CD14-positive monocyte (primary cell): ENCODE data around the gene SHROOM4. TPM values are rescaled to one million over a fixed set of nuclear protein-coding genes. Genes with fewer than 3 reads are reported as not detected.

Source experiments
- DNase-seq, 3 donors: peaks; one replicate each; pipeline ENCODE4 v3.0.0-alpha.2; 2011 to 2022
- H2AFZ ChIP-seq: 2 replicates; pipeline ENCODE4 v1.6.0; 2012; ENCODE audit warnings: mild to moderate bottlenecking, low read depth, low read length, inconsistent platforms; ENCODE audit not compliant: insufficient read depth, poor library complexity, severe bottlenecking
- H3K27ac ChIP-seq, 2 donors: 1 replicate in 1 of 2; 2 replicates in 1 of 2; pipeline ENCODE4 v1.5.1; 2012 to 2013; ENCODE audit warnings: low read length in 2 of 2, control low read depth in 1 of 2, inconsistent platforms in 1 of 2, low read depth in 1 of 2, mild to moderate bottlenecking in 1 of 2
- H3K27me3 ChIP-seq, 2 donors: one replicate each; pipeline versions ENCODE4 v1.6.0 to v1.6.1; 2011 to 2013; ENCODE audit warnings: low read length in 2 of 2; ENCODE audit not compliant: control insufficient read depth in 2 of 2, insufficient read depth in 2 of 2
- H3K36me3 ChIP-seq, 2 donors: replicated peaks in 1 of 2; 1 replicate in 1 of 2; 2 replicates in 1 of 2; pipeline versions ENCODE4 v1.5.1 to v1.6.1; 2012 to 2013; ENCODE audit warnings: low read length in 2 of 2, control low read depth in 1 of 2, inconsistent platforms in 1 of 2, mild to moderate bottlenecking in 1 of 2; ENCODE audit not compliant: insufficient read depth in 2 of 2, control insufficient read depth in 1 of 2
- H3K4me1 ChIP-seq, 2 donors: 1 replicate in 1 of 2; 2 replicates in 1 of 2; pipeline versions ENCODE4 v1.5.1 to v1.6.1; 2012 to 2013; ENCODE audit warnings: low read length in 2 of 2, control low read depth in 1 of 2, inconsistent platforms in 1 of 2, mild to moderate bottlenecking in 1 of 2, moderate library complexity in 1 of 2; ENCODE audit not compliant: insufficient read depth in 2 of 2, control insufficient read depth in 1 of 2
- H3K4me2 ChIP-seq: replicated peaks from 2 replicates; pipeline ENCODE3; 2012; ENCODE audit warnings: low read length, moderate library complexity, mild to moderate bottlenecking; ENCODE audit not compliant: poor library complexity, severe bottlenecking; ENCODE audit errors: extremely low read depth
- H3K4me3 ChIP-seq, 3 experiments: fragments of 200-600 bp in 1 of 3; sonication (generic) in 1 of 3; replicated peaks in 1 of 3; 1 replicate in 2 of 3; 2 replicates in 1 of 3; pipeline ENCODE4 v1.5.1; 2011 to 2013; ENCODE audit warnings: low read length in 3 of 3, mild to moderate bottlenecking in 3 of 3, control low read depth in 2 of 3, low read depth in 2 of 3, inconsistent platforms in 1 of 3, moderate library complexity in 1 of 3
- H3K79me2 ChIP-seq: 2 replicates; pipeline ENCODE4 v1.6.0; 2012; ENCODE audit warnings: mild to moderate bottlenecking, control low read depth, inconsistent platforms, low read length, moderate library complexity; ENCODE audit not compliant: insufficient read depth
- H3K9ac ChIP-seq: 2 replicates; pipeline ENCODE4 v1.6.0; 2017; ENCODE audit warnings: low read length, mild to moderate bottlenecking; ENCODE audit not compliant: insufficient read depth, poor library complexity, severe bottlenecking
- H3K9me3 ChIP-seq, 2 donors: replicated peaks in 1 of 2; 1 replicate in 1 of 2; 2 replicates in 1 of 2; pipeline versions ENCODE4 v1.5.1 to v1.6.1; 2012 to 2013; ENCODE audit warnings: low read length in 2 of 2, control low read depth in 1 of 2; ENCODE audit not compliant: control insufficient read depth in 1 of 2, insufficient read depth in 1 of 2
- H4K20me1 ChIP-seq: 2 replicates; pipeline ENCODE4 v1.6.0; 2012; ENCODE audit warnings: mild to moderate bottlenecking, low read length, control low read depth, moderate library complexity; ENCODE audit not compliant: insufficient read depth
- H3K27ac Mint-ChIP-seq, 7 donors: one replicate each; pipeline ENCODE4 v1.8.0; 2020; ENCODE audit warnings: mild to moderate bottlenecking in 7 of 7, mixed read lengths in 7 of 7, moderate library complexity in 6 of 7, inconsistent platforms in 2 of 7
- H3K27me3 Mint-ChIP-seq, 3 donors: one replicate each; pipeline ENCODE4 v1.8.0; 2021 to 2022; ENCODE audit warnings: low read depth in 3 of 3, mild to moderate bottlenecking in 3 of 3, mixed read lengths in 3 of 3, moderate library complexity in 3 of 3, inconsistent platforms in 1 of 3
- H3K36me3 Mint-ChIP-seq, 2 donors: one replicate each; pipeline ENCODE4 v1.8.0; 2020; ENCODE audit warnings: mixed read lengths in 2 of 2, inconsistent platforms in 1 of 2, mild to moderate bottlenecking in 1 of 2
- H3K4me1 Mint-ChIP-seq: one replicate; pipeline ENCODE4 v1.8.0; 2020; ENCODE audit warnings: mild to moderate bottlenecking, mixed read lengths
- H3K4me3 Mint-ChIP-seq, 2 donors: one replicate each; pipeline ENCODE4 v1.8.0; 2020; ENCODE audit warnings: mild to moderate bottlenecking in 2 of 2, mixed read lengths in 2 of 2, moderate library complexity in 1 of 2
- H3K9me3 Mint-ChIP-seq, 7 donors: one replicate each; pipeline ENCODE4 v1.8.0; 2020 to 2022; ENCODE audit warnings: mixed read lengths in 7 of 7, mild to moderate bottlenecking in 6 of 7, moderate library complexity in 6 of 7, inconsistent platforms in 2 of 7
- CTCF ChIP-seq: fragments of 200-600 bp; IDR thresholded peaks from one replicate; pipeline ENCODE4 v1.8.0; 2022; ENCODE audit warnings: antibody characterized with exemption, mild to moderate bottlenecking
- WGBS: methylation state at CpG from one replicate; pipeline ENCODE4 v1.1.5; 2013; ENCODE audit warnings: missing lambda C conversion rate; ENCODE audit not compliant: insufficient coverage; 5-methylcytosine and 5-hydroxymethylcytosine counted together
- intact Hi-C, 2 donors: fragments of 100-400 bp; cut with micrococcal nuclease; formaldehyde crosslinking; loops; one replicate each; pipeline versions ENCODE4 v1.15.0 to v1.15.1; 2023
- polyA plus RNA-seq, 3 donors: library from polyadenylated mRNA; depleted of rRNA in 1 of 3; unstranded in 2 of 3; stranded (reverse) in 1 of 3; fragments of 300-500 nt in 2 of 3; fragments of >200 nt in 1 of 3; fragmentation: Illumina TruSeq in 2 of 3; gene quantifications; 1 replicate in 2 of 3; 2 replicates in 1 of 3; pipeline ENCODE4 v1.2.3, GENCODE V29; 2012 to 2021

Gene SHROOM4
- polyA plus RNA-seq, 3 donors: under 0.01 TPM; not detected in 2

- Histone ChIP-seq H3K4me1 (no peaks in the 10 kb centered on the region), H3K79me2 (no peaks in the 10 kb centered on the region), H3K9ac (no peak overlapping the region), H3K27ac (no peak overlapping the region), H3K4me2 (no peak overlapping the region), H3K9me3 (no peaks in the 10 kb centered on the region), H3K27me3 (no peaks in the 10 kb centered on the region), H3K4me3 (no peak overlapping the region), H4K20me1 (no peaks in the 10 kb centered on the region), H3K36me3 (no peaks in the 10 kb centered on the region), H2AFZ (no peak overlapping the region)
- H3K9me3 Mint-ChIP-seq: peaks cover 0 to 2% (median 0%) of the 10 kb centered on the region in 7 donors
- no peak overlapping the region for H3K4me3 Mint-ChIP-seq
- TF ChIP-seq CTCF: no peak
- no peaks in the 10 kb centered on the region for H3K4me1 Mint-ChIP-seq
- H3K36me3 Mint-ChIP-seq: no peaks in the 10 kb centered on the region
- H3K27ac Mint-ChIP-seq: no peak overlapping the region
- DNase-seq: no peak
- no CpG with 5 or more reads among the region's 5 CpGs for WGBS
- peaks cover 0 to 9% (median 0%) of the 10 kb centered on the region in 3 donors for H3K27me3 Mint-ChIP-seq
- intact Hi-C loops: no loop called here
Observed at GRCh38 chrX:50725310-50725709, 88.7 kb downstream of the SHROOM4 start.

- H3K9me3 Mint-ChIP-seq: peaks cover 0 to 2% (median 0%) of the 10 kb centered on the region in 7 donors
- Histone ChIP-seq H3K27ac (no peak overlapping the region), H3K4me2 (no peak overlapping the region), H3K27me3 (no peaks in the 10 kb centered on the region), H3K9ac (no peak overlapping the region), H3K36me3 (no peaks in the 10 kb centered on the region), H3K9me3 (no peaks in the 10 kb centered on the region), H3K4me1 (no peaks in the 10 kb centered on the region), H3K4me3 (no peak overlapping the region), H4K20me1 (no peaks in the 10 kb centered on the region), H3K79me2 (no peaks in the 10 kb centered on the region), H2AFZ (no peak overlapping the region)
- no peak for DNase-seq
- no peak overlapping the region for H3K27ac Mint-ChIP-seq
- no peaks in the 10 kb centered on the region for H3K36me3 Mint-ChIP-seq
- no CpG with 5 or more reads among the region's 1 CpG for WGBS
- peaks cover 0 to 5% (median 0%) of the 10 kb centered on the region in 3 donors for H3K27me3 Mint-ChIP-seq
- H3K4me1 Mint-ChIP-seq: no peaks in the 10 kb centered on the region
- H3K4me3 Mint-ChIP-seq: no peak overlapping the region
- intact Hi-C loops: no loop called here
- no peak for TF ChIP-seq CTCF
Observed at GRCh38 chrX:50723006-50723405, 91.0 kb downstream of the SHROOM4 start.
